Upper lobe of right lung (tissue), 1 donor: ENCODE measurements around the gene HBM. TPM values are rescaled to one million over a fixed set of nuclear protein-coding genes. Genes with fewer than 3 reads are reported as not detected.
"Not testable (repeated sequence)": the region's sequence is repeated elsewhere in the genome, so short reads cannot be mapped to it uniquely, and the experiment has no call there.

Experiments
- ATAC-seq: fragments of 200-7000 bp; cut with Tn5 transposase; one replicate; pipeline ENCODE4 v1.9.1; 2020; ENCODE audit warnings: mild to moderate bottlenecking, moderate library complexity
- DNase-seq: peaks from one replicate; pipeline ENCODE4 v3.0.0-alpha.2; 2020
- H3K27ac ChIP-seq: fragments of 200-600 bp; one replicate; pipeline ENCODE4 v1.8.0; 2022
- H3K27me3 ChIP-seq: fragments of 200-600 bp; one replicate; pipeline ENCODE4 v1.8.0; 2022; ENCODE audit warnings: mild to moderate bottlenecking
- H3K36me3 ChIP-seq: fragments of 200-600 bp; one replicate; pipeline ENCODE4 v1.8.0; 2022
- H3K4me1 ChIP-seq: fragments of 200-600 bp; one replicate; pipeline ENCODE4 v1.8.0; 2022
- H3K4me3 ChIP-seq: fragments of 200-600 bp; one replicate; pipeline ENCODE4 v1.8.0; 2022; ENCODE audit warnings: mild to moderate bottlenecking
- H3K9me3 ChIP-seq: fragments of 200-600 bp; one replicate; pipeline ENCODE4 v1.8.0; 2022
- CTCF ChIP-seq: fragments of 200-600 bp; IDR thresholded peaks from one replicate; pipeline ENCODE4 v1.8.0; 2022; ENCODE audit warnings: antibody characterized with exemption
- intact Hi-C: fragments of 100-400 bp; cut with DNase I; formaldehyde crosslinking; loops from one replicate; pipeline ENCODE4 v1.11.0; 2022
- total RNA-seq: library from RNA; stranded (reverse); fragmentation: NEBNext Ultra II Directional; extraction: Animal tissue kit (Norgen Biotek cat#: 25700); gene quantifications from one replicate; pipeline ENCODE4 v1.2.1, GENCODE V29; 2021
- donor health status: DM: no; HTN: yes; CAD: no; lungs with severe emphysema.

The HBM gene
- total RNA-seq, 1 donor from 2014 or later = not detected

GRCh38 chr16:119835-120491 is 45.8 kb upstream of the HBM start:
- DNase-seq (no peak), ATAC-seq (no peak)
- H3K27ac ChIP-seq = no peak overlapping the region
- H3K4me3 ChIP-seq = no peak overlapping the region
- H3K4me1 ChIP-seq = peaks cover 3% of the 10 kb centered on the region
- H3K27me3 ChIP-seq = no peaks in the 10 kb centered on the region
- peaks cover 23% of the 10 kb centered on the region for H3K36me3 ChIP-seq
- intact Hi-C loops = no loop called here
- no peak for TF ChIP-seq CTCF
- no peaks in the 10 kb centered on the region for H3K9me3 ChIP-seq

- intact Hi-C loops = no loop called here
- H3K4me3 ChIP-seq = no peak overlapping the region
- H3K36me3 ChIP-seq = peaks cover 23% of the 10 kb centered on the region
- no peaks in the 10 kb centered on the region for H3K27me3 ChIP-seq
- ATAC-seq = no peak
- peaks cover 3% of the 10 kb centered on the region for H3K4me1 ChIP-seq
- no peak for DNase-seq
- TF ChIP-seq CTCF = no peak
- no peak overlapping the region for H3K27ac ChIP-seq
- H3K9me3 ChIP-seq = no peaks in the 10 kb centered on the region
Observed at GRCh38 chr16:120756-121155, 45.0 kb upstream of the HBM start.

- ATAC-seq = no peak
- DNase-seq = no peak
- Histone ChIP-seq H3K4me1 (peaks cover 3% of the 10 kb centered on the region), H3K36me3 (peaks cover 13% of the 10 kb centered on the region), H3K27ac (peak overlapping the region; percentile 24), H3K4me3 (no peak overlapping the region), H3K27me3 (no peaks in the 10 kb centered on the region), H3K9me3 (no peaks in the 10 kb centered on the region)
- intact Hi-C loops = no loop called here
- TF ChIP-seq CTCF = no peak
Observed at GRCh38 chr16:122361-122760, 43.4 kb upstream of the HBM start.

GRCh38 chr16:123558-124350 is 42.0 kb upstream of the HBM start:
- H3K27ac ChIP-seq, intact Hi-C loops, ATAC-seq, H3K9me3 ChIP-seq, DNase-seq, H3K4me3 ChIP-seq, H3K27me3 ChIP-seq, H3K4me1 ChIP-seq: not testable (repeated sequence)
- peaks cover 13% of the 10 kb centered on the region for H3K36me3 ChIP-seq

- intact Hi-C loops = no loop called here
- Histone ChIP-seq H3K4me3 (no peak overlapping the region), H3K36me3 (peaks cover 13% of the 10 kb centered on the region), H3K9me3 (no peaks in the 10 kb centered on the region), H3K27ac (no peak overlapping the region), H3K27me3 (no peaks in the 10 kb centered on the region), H3K4me1 (no peaks in the 10 kb centered on the region)
- no peak for ATAC-seq
- no peak for DNase-seq
- TF ChIP-seq CTCF = no peak
Observed at GRCh38 chr16:125011-125410, 40.8 kb upstream of the HBM start.

- Histone ChIP-seq H3K4me1 (no peaks in the 10 kb centered on the region), H3K9me3 (no peaks in the 10 kb centered on the region), H3K27me3 (no peaks in the 10 kb centered on the region), H3K4me3 (no peak overlapping the region), H3K36me3 (peaks cover 6% of the 10 kb centered on the region), H3K27ac (no peak overlapping the region)
- DNase-seq (no peak), ATAC-seq (no peak)
- TF ChIP-seq CTCF = no peak
- intact Hi-C loops = no loop called here
Observed at GRCh38 chr16:129075-129474, 36.7 kb upstream of the HBM start.
